Liver (tissue), 9 donors: Measurements from ENCODE around the gene B9D1. TPM values are rescaled to one million over a fixed set of nuclear protein-coding genes. Genes with fewer than 3 reads are reported as not detected.

Source experiments
- DNase-seq: peaks from one replicate; pipeline ENCODE4 v3.0.0-alpha.2; 2017; ENCODE audit warnings: low spot score
- H3K27ac ChIP-seq, 2 donors: one replicate each; pipeline ENCODE4 v1.7.0; 2013; ENCODE audit warnings: inconsistent platforms in 2 of 2, low read length in 2 of 2, control low read depth in 1 of 2, low read depth in 1 of 2, mild to moderate bottlenecking in 1 of 2
- H3K27me3 ChIP-seq, 4 donors: one replicate each; pipeline versions ENCODE4 v1.6.1 to v1.7.0; 2013; ENCODE audit warnings: low read length in 3 of 4, inconsistent platforms in 1 of 4, mild to moderate bottlenecking in 1 of 4, moderate library complexity in 1 of 4; ENCODE audit not compliant: control insufficient read depth in 4 of 4, insufficient read depth in 4 of 4
- H3K36me3 ChIP-seq, 4 donors: one replicate each; pipeline versions ENCODE4 v1.6.1 to v1.7.0; 2013; ENCODE audit warnings: low read length in 3 of 4, mild to moderate bottlenecking in 3 of 4, low read depth in 1 of 4, moderate library complexity in 1 of 4; ENCODE audit not compliant: control insufficient read depth in 4 of 4, insufficient read depth in 3 of 4
- H3K4me1 ChIP-seq, 4 donors: one replicate each; pipeline versions ENCODE4 v1.6.1 to v1.7.0; 2013; ENCODE audit warnings: low read length in 3 of 4, mild to moderate bottlenecking in 3 of 4, moderate library complexity in 1 of 4; ENCODE audit not compliant: control insufficient read depth in 4 of 4, insufficient read depth in 4 of 4
- H3K4me3 ChIP-seq, 3 donors: one replicate each; pipeline versions ENCODE4 v1.6.1 to v1.7.0; 2013; ENCODE audit warnings: low read length in 3 of 3, control low read depth in 1 of 3, low read depth in 1 of 3, mild to moderate bottlenecking in 1 of 3
- H3K9ac ChIP-seq, 2 donors: one replicate each; pipeline ENCODE4 v1.7.0; 2013; ENCODE audit warnings: low read length in 2 of 2, mild to moderate bottlenecking in 2 of 2, moderate library complexity in 2 of 2, control low read depth in 1 of 2, low read depth in 1 of 2
- H3K9me3 ChIP-seq, 4 donors: one replicate each; pipeline versions ENCODE4 v1.6.1 to v1.7.0; 2013; ENCODE audit warnings: low read length in 3 of 4; ENCODE audit not compliant: control insufficient read depth in 4 of 4
- EGR1 ChIP-seq, 2 donors: IDR thresholded peaks; 2 replicates each; pipeline ENCODE4 v1.6.1; 2016 to 2018; ENCODE audit warnings: antibody characterized with exemption in 2 of 2, low read depth in 2 of 2
- FOXA1 ChIP-seq: IDR thresholded peaks from 2 replicates; pipeline ENCODE4 v1.6.1; 2016; ENCODE audit warnings: antibody characterized with exemption
- GABPA ChIP-seq, 2 donors: IDR thresholded peaks in 1 of 2; conservative IDR thresholded peaks in 1 of 2; 2 replicates each; pipeline ENCODE4 v1.6.1; 2016; ENCODE audit warnings: antibody characterized with exemption in 2 of 2, mild to moderate bottlenecking in 1 of 2, moderate library complexity in 1 of 2
- JUND ChIP-seq, 2 donors: IDR thresholded peaks; 2 replicates each; pipeline ENCODE4 v1.6.1; 2016; ENCODE audit warnings: antibody characterized with exemption in 2 of 2
- MAX ChIP-seq: IDR thresholded peaks from 2 replicates; pipeline ENCODE4 v1.6.1; 2016; ENCODE audit warnings: antibody characterized with exemption
- NR2F2 ChIP-seq: IDR thresholded peaks from 2 replicates; pipeline ENCODE4 v1.6.1; 2016; ENCODE audit warnings: antibody characterized with exemption
- RAD21 ChIP-seq, 2 donors: IDR thresholded peaks; 2 replicates each; pipeline ENCODE4 v1.6.1; 2016; ENCODE audit warnings: antibody characterized with exemption in 2 of 2, mild to moderate bottlenecking in 2 of 2
- RXRA ChIP-seq, 2 donors: IDR thresholded peaks; 2 replicates each; pipeline ENCODE4 v1.6.1; 2017 to 2018; ENCODE audit warnings: antibody characterized with exemption in 2 of 2, mild to moderate bottlenecking in 1 of 2
- SP1 ChIP-seq: IDR thresholded peaks from 2 replicates; pipeline ENCODE4 v1.6.1; 2018; ENCODE audit warnings: antibody characterized with exemption, mild to moderate bottlenecking
- TAF1 ChIP-seq: conservative IDR thresholded peaks from 2 replicates; pipeline ENCODE4 v1.6.1; 2016; ENCODE audit warnings: antibody characterized with exemption, mild to moderate bottlenecking
- YY1 ChIP-seq: IDR thresholded peaks from 2 replicates; pipeline ENCODE4 v1.6.1; 2016; ENCODE audit warnings: antibody characterized with exemption, mild to moderate bottlenecking
- ZBTB33 ChIP-seq: IDR thresholded peaks from 2 replicates; pipeline ENCODE4 v1.6.1; 2016; ENCODE audit warnings: antibody characterized with exemption
- WGBS: extraction: QIAGEN DNeasy Blood & Tissue Kit; methylation state at CpG from one replicate; pipeline ENCODE4 v1.1.7; 2013; 5-methylcytosine and 5-hydroxymethylcytosine counted together
- polyA plus RNA-seq, 2 donors: library from polyadenylated mRNA; stranded (reverse) in 1 of 2; unstranded in 1 of 2; fragments of 200-250 nt in 1 of 2; fragments of >200 nt in 1 of 2; fragmentation: Nextera tagmentation in 1 of 2; extraction: Ambion mirVana in 1 of 2; gene quantifications; one replicate each; pipeline versions ENCODE4 v1.2.1 to v1.2.3, GENCODE V29; 2013 to 2015
- total RNA-seq, 2 donors: library from RNA; depleted of rRNA; stranded (reverse); fragments of >200 nt; gene quantifications; one replicate each; pipeline ENCODE4 v1.2.3, GENCODE V29; 2014
- donor health status: healthy.
- donor health status: healthy.
- donor health status: healthy.
- donor health status: healthy.
- donor health status: healthy.

B9D1 gene
- total and polyA plus RNA-seq, 4 donors: 8.4 to 22.0 (median 10.8) TPM

DNA sequence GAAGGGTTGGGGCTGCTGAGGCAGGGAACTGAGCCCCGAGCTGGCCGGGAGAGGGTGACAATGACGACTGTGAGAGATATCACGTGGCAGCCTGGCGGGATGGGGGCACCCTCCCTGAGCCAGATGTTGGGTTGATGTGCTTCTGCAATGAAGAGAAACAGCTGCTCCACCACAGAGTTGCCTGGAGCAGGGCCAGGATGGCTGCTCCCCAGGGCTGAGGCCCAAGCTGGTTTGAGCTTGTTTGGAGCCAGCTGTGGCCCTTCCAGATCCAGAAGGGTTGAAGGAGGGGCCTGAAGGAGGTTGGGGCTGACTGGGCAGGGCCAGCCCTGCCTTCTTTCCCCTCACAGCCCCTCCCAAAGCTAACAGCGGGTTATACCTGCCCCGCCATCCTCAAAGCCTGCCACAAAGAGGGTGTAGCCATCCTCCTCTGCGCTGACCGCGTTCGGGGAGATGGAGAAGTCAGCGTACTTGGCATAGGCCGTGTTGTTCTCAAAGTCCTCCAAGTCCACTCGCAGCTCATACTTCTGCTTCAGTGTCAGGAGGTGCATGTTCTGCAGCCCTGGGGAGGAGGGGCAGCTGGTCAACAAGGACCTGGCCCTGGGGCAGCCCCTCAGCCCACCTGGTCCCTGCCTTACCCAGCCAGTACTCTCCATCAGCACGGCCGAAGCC, 22.3 kb upstream of the B9D1 start:
- H3K36me3 ChIP-seq: peaks cover 6 to 22% (median 10%) of the 10 kb centered on the region in 4 donors
- DNase-seq: no peak
- 78% methylated on average over 16 of the region's 16 CpGs for WGBS

DNA sequence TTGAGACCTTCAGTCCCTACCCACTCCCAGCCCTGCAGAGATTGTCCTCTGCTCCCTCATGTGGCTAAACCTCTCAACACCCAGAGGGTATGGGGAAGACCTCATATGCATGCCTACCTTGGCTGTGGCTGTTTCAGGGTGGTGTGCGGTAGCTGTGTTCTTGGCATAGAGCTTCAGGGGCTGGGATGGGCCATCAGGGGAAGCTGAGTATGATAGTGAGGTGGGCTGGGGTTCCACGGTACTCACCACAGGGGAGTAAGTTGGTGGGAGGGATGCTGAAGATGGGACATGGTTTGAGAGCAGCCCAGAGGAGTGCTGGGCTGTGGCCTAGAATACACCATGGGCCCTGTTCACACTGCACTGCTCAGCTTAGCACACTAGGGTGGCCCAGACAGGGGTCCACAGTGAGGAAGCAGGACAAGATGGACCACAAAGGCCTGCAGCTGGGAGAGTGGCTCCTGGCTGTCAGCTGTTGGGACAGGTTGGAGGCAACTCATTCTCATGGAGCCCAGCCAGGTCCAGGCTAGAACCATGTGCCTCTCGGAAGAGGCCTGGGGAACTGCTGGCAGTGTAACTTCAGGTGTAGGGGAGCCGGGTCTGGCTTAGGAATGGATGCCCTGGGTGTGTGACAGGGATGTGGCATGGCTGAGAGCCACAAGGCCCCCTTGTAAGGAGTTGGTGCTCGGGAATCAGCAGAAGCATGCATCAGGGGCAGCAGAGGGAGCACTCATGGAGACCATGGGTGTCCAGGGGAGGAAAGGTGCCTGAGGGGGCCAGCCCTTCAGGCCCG, 21.4 kb upstream of the B9D1 start:
- Histone ChIP-seq H3K9ac (no peak overlapping the region), H3K4me3 (no peak overlapping the region), H3K27me3 (no peaks in the 10 kb centered on the region), H3K4me1 (peaks cover 2 to 10% (median 5%) of the 10 kb centered on the region in 4 donors), H3K36me3 (peaks cover 6 to 22% (median 10%) of the 10 kb centered on the region in 4 donors), H3K27ac (no peak overlapping the region), H3K9me3 (no peaks in the 10 kb centered on the region)
- no peak for DNase-seq
- TF ChIP-seq MAX (no peak), TAF1 (no peak)
- WGBS: 90% methylated on average over 6 of the region's 6 CpGs

More for the DNA sequence above, 22.3 kb upstream of the B9D1 start:
- Histone ChIP-seq H3K9ac (no peak overlapping the region), H3K4me3 (no peak overlapping the region), H3K27me3 (no peaks in the 10 kb centered on the region), H3K27ac (peak overlapping the region in 1 of 2 donors; percentile 39), H3K4me1 (peaks cover 0 to 4% (median 0%) of the 10 kb centered on the region in 4 donors), H3K9me3 (no peaks in the 10 kb centered on the region)
- TF ChIP-seq RAD21 (IDR thresholded peaks at IDR 0.05) (no peak), GABPA (IDR thresholded peaks at IDR 0.05 in 1 of 2, conservative IDR thresholded peaks at IDR 0.05 in 1 of 2) (no peak), YY1 (no peak), TAF1 (no peak), SP1 (no peak), EGR1 (IDR thresholded peaks at IDR 0.05; ENCODE audit: low read depth in 2 of 2) (no peak), MAX (no peak), ZBTB33 (no peak), JUND (IDR thresholded peaks at IDR 0.05) (no peak), NR2F2 (no peak)

DNA sequence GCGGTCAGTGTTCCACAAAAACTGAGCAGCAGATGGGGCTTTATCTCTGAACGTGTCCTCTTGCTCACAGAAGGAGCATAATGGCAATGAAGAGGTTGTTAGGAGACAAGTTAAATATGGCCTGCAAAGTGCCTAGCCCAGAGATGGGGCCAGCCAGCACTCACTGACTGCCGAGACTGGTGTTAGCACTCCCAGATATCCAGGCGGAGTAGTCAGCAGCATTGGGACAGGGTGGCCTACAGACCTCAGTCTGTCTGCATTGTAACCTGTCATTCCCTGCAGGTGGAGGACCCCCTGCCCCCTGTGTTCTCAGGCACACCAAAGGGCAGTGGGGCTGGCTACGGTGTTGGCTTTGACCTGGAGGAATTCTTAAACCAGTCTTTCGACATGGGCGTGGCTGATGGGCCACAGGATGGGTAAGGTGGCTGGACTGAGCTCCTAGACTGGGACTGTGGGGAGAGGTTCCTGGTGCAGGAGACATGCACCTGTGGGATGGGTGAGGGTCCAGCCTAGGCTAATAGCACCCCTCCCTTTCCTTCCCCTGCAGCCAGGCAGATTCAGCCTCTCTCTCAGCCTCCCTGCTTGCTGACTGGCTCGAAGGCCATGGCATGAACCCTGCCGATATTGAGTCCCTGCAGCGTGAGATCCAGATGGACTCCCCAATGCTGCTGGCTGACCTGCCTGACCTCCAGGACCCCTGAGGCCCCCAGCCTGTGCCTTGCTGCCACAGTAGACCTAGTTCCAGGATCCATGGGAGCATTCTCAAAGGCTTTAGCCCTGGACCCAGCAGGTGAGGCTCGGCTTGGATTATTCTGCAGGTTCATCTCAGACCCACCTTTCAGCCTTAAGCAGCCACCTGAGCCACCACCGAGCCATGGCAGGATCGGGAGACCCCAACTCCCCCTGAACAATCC, 20.3 kb upstream of the B9D1 start:
- Histone ChIP-seq H3K4me1 (peaks cover 4 to 16% (median 8%) of the 10 kb centered on the region in 4 donors), H3K27ac (no peak overlapping the region), H3K4me3 (no peak overlapping the region), H3K36me3 (peaks cover 6 to 22% (median 10%) of the 10 kb centered on the region in 4 donors), H3K27me3 (no peaks in the 10 kb centered on the region), H3K9ac (no peak overlapping the region), H3K9me3 (no peaks in the 10 kb centered on the region)
- no peak for TF ChIP-seq SP1
- TF ChIP-seq YY1: no peak
- TF ChIP-seq RXRA (IDR thresholded peaks at IDR 0.05): no peak
- TF ChIP-seq FOXA1: no peak
- DNase-seq: no peak
- WGBS: 91% methylated on average over 13 of the region's 13 CpGs
